GM21367 (cell line): ENCODE results near the gene SLC37A3.
"Not testable (repeated sequence)": the region's sequence is repeated elsewhere in the genome, so short reads cannot be mapped to it uniquely, and the experiment has no call there.

ENCODE experiments used
- ATAC-seq: cut with Tn5 transposase; IDR thresholded peaks from one replicate; pipeline ENCODE4 v1.9.1; 2021; ENCODE audit not compliant: unreplicated experiment

Gene SLC37A3

DNA sequence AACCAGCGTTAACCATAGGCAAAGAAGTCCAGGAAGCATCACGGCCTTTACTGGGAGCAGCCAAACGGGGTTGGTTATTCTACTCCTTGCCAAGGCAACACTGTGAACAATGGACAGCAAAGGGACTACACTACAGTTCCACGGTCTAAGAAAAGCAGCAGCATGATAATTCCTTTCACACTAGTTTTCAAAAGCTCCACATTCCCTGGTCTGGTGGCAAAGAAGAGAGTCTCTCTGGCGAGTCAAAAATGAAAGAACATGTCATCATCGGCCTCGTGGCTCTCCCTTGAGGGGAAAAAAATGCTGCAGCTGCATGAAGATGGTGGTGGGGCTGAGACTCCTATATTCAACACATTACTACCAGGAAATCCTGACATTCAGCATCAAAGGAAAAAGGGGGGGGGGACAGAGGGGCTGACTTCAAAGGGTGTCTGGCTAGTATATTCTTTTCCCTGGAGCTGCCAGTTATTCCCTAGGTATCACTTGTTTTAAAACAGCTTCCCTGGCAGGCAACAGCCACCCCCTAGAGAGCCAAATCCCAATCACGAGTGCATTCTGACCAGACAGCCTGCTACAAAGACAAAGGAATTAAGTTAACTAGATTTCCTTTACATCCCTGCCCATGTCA lies 49.1 kb downstream of the SLC37A3 start:
- no peak for ATAC-seq

GRCh38 chr7:140348161-140348849 lies 50.0 kb downstream of the SLC37A3 start:
- ATAC-seq, result no peak

DNA sequence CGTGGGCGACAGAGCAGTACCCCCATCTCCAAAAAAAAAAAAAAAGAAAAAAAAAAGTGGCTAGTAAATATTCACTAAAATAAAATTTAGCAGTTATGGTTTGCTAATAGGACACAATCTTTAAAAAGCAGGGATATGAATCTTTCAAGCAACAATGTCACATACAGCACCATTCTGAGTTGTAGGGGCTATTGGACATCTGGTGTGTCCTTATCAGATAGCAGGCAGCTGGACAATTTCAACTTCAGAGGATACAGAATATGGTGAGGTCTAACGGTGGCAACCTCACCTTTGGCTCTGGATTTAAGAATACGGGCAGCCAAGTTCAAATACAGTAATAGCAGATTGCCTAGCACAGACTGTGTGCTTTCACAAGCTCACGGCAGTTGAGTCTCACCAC lies 51.1 kb downstream of the SLC37A3 start:
- ATAC-seq, result no peak

DNA sequence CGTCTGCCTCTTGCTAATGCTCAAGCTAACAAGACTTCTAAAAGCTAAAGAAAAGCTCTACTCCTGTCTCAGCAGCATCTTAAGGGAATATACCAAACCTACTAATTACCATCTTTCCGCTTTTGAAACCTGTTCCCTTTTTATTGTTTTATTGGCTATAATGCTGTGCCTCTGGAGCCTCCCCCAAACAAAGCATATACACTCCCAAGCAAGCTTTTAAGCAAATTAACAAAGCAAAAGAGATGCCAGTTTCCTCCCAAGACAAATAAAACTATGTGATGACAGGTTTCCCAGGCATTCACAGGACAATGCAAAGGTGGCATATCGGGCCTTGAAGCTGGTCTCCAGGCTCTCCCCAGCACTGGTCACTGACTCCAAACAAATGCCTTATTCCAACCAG lies 52.9 kb downstream of the SLC37A3 start:
- ATAC-seq, result no peak

GRCh38 chr7:140342727-140343514 lies 55.4 kb downstream of the SLC37A3 start:
- no peak for ATAC-seq

DNA sequence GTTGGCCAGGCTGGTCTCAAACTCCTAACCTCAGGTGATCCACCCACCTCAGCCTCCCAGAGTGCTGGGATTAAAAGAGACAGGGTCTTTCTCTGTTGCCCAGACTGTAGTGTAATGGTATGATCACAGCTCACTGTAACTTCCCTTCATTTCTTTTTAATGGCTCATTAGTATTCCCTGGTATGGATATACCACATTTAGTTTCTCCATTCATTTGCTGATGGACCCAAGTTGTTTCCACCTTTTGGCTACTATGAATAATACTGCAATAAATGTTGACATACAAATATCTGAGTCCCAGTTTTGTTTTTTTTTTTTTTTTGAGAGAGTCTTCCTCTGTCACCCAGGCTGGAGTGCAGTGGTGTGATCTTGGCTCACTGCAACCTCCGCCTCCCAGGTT lies 59.4 kb downstream of the SLC37A3 start:
- not testable (repeated sequence) for ATAC-seq

DNA sequence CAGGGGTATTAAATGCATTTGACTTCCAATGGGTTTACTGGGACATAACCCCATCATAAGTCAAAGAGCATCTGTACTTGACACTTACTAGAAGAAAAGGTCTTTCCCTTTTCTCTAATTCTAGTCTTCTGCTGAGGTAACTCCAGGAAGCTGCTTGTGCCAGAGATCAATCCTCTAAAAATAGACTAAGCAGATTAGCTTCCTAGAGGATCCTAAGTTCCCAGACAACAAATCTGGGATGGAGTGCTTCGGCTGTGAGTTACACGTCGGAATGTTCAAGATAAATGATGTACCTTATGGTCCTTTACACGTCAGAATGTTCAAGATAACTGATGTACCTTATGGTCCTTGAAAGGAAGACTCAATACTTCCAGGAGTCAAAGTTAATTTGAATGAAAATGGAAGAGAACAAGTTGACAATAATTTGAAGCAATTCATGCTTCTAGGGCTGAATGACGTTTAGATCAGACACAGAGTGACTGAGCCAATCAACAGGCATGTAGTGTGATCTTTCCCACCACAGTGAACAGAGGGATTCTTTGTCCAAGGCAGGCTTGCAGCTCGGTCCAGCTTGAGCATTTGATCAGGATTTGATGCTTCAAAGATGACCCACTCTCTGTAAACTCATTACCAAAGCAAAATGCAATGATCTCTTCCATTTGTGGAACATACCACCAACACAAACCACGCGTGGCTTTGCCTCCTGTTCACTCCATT lies 63.8 kb downstream of the SLC37A3 start:
- ATAC-seq, result no peak

DNA sequence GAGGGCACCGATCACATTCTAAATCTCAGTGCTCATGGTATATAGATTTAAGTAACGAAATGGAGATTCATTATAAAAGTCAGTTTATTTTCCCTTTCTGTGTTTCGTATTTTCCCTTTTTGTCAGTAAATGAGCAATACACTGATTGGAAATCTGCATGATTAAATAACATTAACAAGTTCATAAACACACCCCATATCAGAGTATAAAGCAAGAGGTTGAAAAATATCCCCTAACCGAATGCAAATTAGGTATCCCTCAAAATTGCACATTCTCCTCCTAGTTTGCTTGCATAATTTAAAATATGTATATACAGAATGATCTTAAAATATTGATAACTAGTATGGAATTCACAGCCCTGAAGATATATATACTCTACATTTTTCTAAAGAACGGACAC lies 64.6 kb downstream of the SLC37A3 start:
- no peak for ATAC-seq

DNA sequence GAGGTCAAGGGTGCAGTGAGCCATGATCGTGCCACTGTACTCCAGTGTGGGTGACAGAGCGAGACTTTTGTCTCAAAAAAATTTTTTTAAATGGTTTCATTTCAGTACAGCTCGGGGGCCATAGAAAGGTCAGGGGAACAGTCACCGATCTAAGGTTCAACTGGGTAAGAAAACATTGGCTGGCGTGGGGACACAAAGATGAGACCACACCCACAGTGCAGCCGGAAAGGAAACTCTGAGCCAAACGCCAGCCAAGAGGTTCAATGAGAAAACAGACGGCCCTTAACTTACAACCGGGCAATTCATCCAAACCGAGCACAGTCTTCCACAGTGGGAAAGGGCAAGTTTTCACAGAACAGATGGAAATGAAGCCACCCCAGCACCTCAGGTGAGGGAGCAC lies 65.1 kb downstream of the SLC37A3 start:
- no peak for ATAC-seq

GRCh38 chr7:140330595-140330994 lies 67.7 kb downstream of the SLC37A3 start:
- ATAC-seq, result no peak

DNA sequence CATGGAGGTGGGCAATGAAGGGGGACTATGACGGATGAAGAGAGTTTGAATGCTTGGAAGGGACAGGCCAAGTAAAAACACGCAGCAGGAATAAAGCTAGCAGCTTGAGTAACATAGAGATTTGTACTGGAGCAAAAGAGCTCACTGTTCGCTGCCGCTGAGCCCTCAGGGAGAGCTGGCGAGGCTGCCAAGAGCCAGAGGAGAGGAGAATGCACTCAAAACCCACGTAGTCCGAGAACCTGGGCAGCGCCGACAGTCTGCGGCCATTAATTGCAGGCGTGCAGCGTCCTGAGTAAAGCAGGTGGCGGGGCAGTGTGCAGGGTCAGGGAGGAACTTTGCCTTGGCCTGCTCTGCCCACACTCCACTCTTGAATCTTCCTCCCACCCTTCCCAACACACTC lies 68.2 kb downstream of the SLC37A3 start:
- ATAC-seq, result no peak

DNA sequence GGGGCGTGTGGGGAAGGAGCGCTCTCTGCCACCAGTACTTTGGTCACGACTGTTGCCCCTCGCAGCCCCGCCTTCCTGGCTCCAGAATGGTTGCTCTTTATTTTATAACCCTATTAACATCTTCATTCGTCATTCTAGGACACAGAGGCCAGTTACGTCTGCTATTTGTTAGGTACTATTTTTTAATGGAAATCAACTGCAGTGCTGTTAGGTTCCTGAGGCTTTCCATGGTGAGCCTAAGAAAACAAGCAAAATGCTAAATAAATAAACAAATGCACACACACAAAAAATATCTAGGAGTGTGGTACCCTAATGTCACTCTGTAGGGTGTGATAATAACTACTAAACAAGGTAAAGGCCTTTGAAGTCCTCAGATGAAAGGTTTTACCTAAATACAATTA lies 71.1 kb downstream of the SLC37A3 start:
- ATAC-seq, result no peak

DNA sequence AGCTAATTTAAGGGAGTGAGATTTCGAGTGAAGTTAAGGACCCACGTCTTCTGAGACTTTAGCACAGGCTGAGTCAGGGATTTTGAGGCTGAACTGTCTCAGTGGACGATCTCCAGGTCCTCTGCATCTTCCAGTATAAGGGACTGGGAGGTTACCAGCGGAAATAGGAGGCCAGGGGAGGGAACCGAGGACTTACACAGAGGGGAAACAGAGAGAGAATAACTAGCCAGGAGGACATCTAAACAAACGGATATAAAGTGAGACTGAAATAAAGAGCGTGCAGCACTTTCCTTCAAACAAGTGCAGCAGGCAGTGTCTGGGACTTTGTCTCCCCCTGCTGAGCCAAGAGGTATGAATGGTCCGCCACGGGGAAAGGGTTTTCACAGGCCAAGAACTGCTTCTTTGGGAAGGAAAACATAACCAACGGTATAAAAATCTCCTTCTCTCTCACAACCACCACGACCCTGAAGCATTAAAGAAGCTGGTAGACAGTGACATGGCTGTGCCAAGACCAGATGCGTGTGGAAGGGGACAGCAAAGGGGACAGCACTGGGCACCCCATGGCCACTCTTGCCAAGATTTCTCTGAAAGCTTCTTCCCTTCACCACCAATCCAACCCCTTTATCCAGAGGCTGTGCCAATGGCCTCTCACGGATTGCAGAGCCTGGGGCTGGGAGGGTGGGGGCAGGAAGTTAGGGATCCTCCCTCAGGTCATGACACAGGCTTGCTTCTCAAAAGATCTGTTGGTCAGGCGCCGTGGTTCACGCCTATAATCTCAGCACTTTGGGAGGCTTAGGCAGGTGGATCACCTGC lies 72.0 kb downstream of the SLC37A3 start:
- no peak for ATAC-seq

GRCh38 chr7:140325600-140325999 lies 72.7 kb downstream of the SLC37A3 start:
- no peak for ATAC-seq

DNA sequence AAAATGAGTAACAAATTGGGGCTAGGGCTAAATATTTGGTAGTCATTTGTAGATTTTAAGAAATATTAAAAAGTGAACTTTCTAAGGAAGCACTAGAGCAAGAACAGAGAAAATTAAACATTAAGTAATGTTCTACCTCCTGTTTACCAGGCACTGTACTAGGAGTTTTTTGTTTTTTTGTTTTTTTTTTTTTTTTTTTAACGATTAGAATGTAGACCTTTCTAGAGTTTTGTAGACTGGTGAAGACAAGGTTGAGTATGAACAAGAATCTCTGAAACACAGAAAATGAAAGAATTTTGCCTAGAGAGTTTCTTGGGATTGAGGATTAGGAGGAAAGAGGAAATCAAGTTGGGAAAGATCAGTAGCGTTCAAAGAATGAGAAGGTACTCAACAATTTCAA lies 73.6 kb downstream of the SLC37A3 start:
- no peak for ATAC-seq

- ATAC-seq, result no peak
Observed at GRCh38 chr7:140322759-140323158, 75.6 kb downstream of the SLC37A3 start.

- not testable (repeated sequence) for ATAC-seq
Observed at GRCh38 chr7:140320078-140320477, 78.3 kb downstream of the SLC37A3 start.

- no peak for ATAC-seq
Observed at GRCh38 chr7:140317999-140318398, 80.3 kb downstream of the SLC37A3 start.

- no peak for ATAC-seq
Observed at GRCh38 chr7:140317597-140317996, 80.7 kb downstream of the SLC37A3 start.

- no peak for ATAC-seq
Observed at GRCh38 chr7:140316165-140316661, 82.1 kb downstream of the SLC37A3 start.
